ENCODE data around the gene GATA1. TPM values are rescaled to one million over a fixed set of nuclear protein-coding genes. Genes with fewer than 3 reads are reported as not detected.
"Not testable (repeated sequence)": the region's sequence is repeated elsewhere in the genome, so short reads cannot be mapped to it uniquely, and the experiment has no call there.

The GATA1 gene
- total RNA-seq, 1 donor from 2014 or later = 0.13 TPM

DNA sequence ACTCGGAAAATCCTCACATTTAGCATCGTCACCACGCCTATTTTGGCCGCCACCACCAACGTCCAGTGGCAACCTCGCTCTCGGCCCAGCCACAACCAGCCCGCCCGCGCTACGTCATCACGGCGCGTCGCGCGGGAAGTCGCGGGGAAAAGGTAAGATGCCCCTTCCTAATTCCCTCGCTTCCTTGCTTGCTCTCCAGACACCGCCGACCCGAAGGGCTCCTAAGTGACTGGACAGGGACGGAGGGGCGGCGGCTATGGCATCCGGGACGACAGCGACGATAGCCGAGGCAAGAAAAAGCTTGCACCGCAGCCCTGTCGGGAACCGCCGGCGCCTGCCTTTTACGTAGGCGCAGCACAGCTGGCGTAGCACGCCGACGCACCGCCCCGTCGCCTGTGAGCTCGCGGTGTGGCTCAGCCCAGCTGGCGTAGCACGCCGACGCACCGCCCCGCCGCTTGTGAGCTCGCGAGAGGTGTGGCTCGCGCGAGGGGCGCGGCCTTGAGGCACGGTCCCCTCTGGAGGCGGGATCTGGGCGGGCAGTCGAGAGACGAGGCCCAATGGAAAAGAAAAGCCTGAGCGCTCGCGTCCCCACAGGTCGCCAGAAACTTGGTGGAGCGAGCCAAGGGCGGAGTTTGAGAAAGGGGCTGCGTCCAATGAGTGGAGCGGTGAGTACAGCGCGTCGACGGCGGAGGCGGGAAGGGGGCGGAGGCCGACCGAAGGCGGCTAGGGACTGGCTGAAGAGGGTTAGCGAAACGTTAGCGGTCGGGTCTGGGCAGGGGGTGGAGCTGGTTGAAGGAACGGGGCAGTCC is 15.1 kb downstream of the GATA1 start, which contains the start of gene HDAC6:
Gene HDAC6, plus strand, starts transcription at position 788 of the 809 bp plus-strand sequence. CDS start 626 bp downstream, outside the sequence.
- peak; percentile 97 for ATAC-seq (ENCODE audit: poor library complexity)
- intact Hi-C loops (cut with DNase I) = loop anchor here (10.0 kb wide), 1 partner anchor 93 kb away; the partner anchor contains the start of genes PQBP1 and TIMM17B

DNA sequence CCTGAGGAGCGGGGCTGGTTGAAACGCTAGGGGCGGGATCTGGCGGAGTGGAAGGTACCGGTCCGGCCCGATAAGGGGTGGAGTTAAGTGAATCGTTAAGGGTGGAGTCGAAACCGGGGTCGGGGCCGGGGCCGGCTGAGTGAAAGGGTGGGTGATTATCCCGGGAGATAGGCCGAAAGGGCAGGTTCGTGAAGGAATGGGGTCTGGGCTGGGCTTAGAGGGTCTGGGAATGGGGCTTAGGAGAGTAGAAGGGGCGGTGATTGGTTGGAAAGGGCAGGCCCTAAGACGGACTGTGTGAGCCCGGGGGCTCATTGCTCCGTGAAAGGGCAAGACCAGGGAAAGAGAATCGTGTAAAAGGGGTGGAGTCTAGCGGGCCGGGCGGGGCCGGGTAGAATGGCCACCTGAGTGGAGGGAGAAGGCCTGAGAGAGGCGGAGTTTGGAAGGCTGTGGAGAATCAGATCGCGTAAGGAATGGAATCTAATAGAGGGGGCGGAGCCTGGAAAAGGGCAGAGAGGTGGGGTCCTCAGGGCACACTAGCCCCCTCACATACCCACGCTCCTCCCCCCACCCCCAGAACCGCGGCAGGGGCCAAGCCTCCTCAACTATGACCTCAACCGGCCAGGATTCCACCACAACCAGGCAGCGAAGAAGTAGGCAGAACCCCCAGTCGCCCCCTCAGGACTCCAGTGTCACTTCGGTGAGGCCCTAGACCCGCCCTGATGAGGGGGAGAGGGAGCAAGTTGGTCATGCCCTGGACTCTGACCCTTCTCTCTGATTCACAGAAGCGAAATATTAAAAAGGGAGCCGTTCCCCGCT is 15.9 kb downstream of the GATA1 start:
- DNase-seq = peak; percentile 88
- intact Hi-C loops (cut with DNase I) = loop anchor here (10.0 kb wide), 1 partner anchor 93 kb away; the partner anchor contains the start of genes PQBP1 and TIMM17B
- ATAC-seq (ENCODE audit: poor library complexity) = peak; percentile 67

More for the DNA sequence above, 15.1 kb downstream of the GATA1 start, which contains the start of gene HDAC6:
- peak; percentile 98 for DNase-seq

DNA sequence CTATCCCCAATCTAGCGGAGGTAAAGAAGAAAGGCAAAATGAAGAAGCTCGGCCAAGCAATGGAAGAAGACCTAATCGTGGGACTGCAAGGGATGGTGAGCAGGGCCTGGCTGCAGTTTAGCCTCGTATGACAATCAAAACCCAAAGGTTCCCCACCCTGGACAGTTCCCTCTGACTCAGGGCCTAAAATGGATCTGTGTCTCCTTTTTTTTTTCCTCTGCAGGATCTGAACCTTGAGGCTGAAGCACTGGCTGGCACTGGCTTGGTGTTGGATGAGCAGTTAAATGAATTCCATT is 16.5 kb downstream of the GATA1 start:
- intact Hi-C loops (cut with DNase I) = loop anchor here (10.0 kb wide), 1 partner anchor 92 kb away; the partner anchor contains the start of genes PQBP1 and TIMM17B
- no peak for ATAC-seq (ENCODE audit: poor library complexity)

DNA sequence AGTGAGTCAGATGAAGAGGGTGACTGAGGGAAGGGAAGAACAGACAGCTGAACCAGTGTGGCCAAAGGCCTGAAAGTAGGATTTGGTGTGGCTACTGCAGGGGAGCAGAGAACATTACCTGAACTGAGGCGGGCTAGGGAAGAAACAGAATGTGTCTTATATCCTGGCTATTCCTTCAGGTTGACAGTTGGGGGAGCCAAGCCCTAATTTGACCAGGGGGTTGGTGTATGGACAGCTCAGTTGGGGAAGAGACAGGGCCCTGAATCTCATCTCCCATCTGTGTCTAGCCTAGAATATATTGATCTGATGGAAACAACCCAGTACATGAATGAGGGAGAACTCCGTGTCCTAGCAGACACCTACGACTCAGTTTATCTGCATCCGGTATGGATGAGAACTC is 19.7 kb downstream of the GATA1 start:
- ATAC-seq (ENCODE audit: poor library complexity) (no peak), DNase-seq (no peak)
- intact Hi-C loops (cut with DNase I) = loop anchor here (10.0 kb wide), 1 partner anchor 89 kb away; the partner anchor contains the start of genes PQBP1 and TIMM17B

More for the DNA sequence above, 16.5 kb downstream of the GATA1 start:
- no peak for DNase-seq

DNA sequence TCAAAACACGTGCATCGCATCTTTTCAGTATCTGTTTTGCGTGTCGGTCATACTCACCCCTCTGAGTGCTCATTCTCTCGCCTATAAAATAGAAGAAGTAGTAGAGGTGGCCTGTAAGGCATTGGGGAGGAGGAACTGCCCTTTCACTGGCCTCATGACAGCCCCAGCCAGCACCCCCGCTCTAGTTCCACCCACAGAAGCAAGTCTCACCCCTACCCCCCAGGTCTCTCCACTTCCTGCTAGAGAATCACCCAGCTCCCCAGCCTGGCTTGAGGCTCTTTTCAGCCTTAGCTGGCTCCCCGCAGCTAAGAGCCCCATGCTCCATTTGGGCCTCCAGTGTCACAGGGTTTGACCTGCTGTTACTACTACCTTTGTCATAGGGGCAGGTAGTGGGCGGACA is 27.3 kb downstream of the GATA1 start:
- ATAC-seq (ENCODE audit: poor library complexity) (no peak), DNase-seq (no peak)
- intact Hi-C loops (cut with DNase I) = no loop called here

DNA sequence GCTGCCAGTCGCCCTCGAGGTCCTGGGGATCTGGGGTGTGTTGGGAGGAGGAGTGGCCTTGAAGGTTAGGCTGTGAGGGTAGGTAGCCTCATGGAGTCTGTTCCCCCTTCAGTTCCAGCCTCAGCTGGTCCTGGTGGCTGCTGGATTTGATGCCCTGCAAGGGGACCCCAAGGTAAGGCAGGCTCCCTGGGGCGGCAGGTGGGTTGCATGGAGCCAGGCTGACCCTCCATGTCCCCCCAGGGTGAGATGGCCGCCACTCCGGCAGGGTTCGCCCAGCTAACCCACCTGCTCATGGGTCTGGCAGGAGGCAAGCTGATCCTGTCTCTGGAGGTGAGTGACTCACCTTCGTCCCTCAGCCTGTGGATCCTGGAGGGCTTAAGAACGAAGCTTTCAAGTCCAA is 28.3 kb downstream of the GATA1 start:
- intact Hi-C loops (cut with DNase I) = no loop called here
- DNase-seq (no peak), ATAC-seq (ENCODE audit: poor library complexity) (no peak)

DNA sequence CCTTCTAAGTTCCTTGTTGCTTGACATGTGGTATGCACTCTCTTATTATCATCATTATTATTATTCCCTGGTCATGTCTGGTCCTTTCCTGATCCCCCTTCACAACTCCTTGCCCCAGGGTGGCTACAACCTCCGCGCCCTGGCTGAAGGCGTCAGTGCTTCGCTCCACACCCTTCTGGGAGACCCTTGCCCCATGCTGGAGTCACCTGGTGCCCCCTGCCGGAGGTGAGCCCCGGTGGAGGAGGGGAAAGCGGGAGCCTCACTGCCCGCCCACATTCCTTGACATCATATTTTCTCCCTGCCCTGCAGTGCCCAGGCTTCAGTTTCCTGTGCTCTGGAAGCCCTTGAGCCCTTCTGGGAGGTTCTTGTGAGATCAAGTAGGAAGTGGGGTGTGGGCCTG is 28.9 kb downstream of the GATA1 start:
- DNase-seq (no peak), ATAC-seq (ENCODE audit: poor library complexity) (no peak)
- intact Hi-C loops (cut with DNase I) = no loop called here

DNA sequence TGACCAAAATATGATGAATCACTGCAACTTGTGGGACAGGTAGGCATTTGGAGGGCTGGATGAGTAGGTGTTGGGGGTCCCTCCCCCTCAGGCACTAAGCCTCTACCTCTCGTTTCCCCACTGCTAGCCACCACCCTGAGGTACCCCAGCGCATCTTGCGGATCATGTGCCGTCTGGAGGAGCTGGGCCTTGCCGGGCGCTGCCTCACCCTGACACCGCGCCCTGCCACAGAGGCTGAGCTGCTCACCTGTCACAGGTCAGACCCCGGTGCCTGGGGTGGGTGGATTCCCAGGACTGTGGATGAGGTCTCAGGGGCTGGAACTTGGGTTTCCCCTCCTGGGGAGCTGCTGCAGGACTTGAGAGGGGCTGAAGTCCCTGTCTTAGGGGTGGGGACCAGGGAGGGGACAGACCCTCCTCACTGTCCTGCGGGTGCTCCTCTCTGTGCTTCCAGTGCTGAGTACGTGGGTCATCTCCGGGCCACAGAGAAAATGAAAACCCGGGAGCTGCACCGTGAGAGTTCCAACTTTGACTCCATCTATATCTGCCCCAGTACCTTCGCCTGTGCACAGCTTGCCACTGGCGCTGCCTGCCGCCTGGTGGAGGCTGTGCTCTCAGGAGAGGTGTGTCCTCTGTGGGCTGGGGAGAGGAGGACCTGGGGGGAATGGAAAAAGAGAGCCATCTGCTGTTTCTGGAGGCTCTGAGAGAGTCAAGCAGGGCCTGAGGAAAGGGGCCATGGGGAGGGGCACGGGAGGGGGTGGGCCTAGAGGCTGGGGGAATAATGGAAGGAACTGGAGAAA is 29.8 kb downstream of the GATA1 start:
- ATAC-seq (ENCODE audit: poor library complexity) (no peak), DNase-seq (no peak)
- intact Hi-C loops (cut with DNase I) = no loop called here

DNA sequence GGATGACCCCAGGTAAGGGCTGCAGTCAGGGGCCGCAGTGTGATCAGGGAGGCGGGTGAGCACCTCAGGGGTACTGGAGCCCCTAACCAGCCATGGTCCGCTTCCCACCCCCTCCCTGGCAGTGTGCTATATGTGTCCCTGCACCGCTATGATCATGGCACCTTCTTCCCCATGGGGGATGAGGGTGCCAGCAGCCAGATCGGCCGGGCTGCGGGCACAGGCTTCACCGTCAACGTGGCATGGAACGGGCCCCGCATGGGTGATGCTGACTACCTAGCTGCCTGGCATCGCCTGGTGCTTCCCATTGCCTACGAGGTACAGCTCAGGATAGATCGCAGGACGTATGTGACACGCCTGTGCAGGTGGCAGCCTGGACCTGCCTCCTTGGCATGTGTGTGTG is 31.7 kb downstream of the GATA1 start:
- ATAC-seq (ENCODE audit: poor library complexity) = no peak
- DNase-seq = no peak
- intact Hi-C loops (cut with DNase I) = no loop called here

DNA sequence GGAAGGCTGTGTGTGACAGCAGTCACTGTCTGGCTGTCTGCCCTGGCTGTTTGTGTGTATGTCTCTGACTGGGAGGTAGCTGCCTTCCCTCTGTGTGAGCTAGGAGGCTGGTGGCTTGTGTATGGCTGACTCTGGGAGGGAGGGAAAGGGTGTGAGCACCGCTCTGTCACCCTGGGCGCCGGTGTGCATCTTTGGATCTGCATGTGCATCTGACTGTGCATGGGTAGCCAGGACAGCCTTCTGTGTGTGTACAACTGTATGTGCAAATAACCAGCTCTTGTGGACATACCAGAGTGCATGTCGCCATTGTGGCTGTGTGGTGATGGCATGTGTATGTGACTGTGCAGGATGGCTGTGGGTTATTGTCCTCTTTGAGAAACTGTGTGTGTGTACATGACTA is 32.5 kb downstream of the GATA1 start:
- DNase-seq (no peak), ATAC-seq (ENCODE audit: poor library complexity) (no peak)
- intact Hi-C loops (cut with DNase I) = no loop called here

DNA sequence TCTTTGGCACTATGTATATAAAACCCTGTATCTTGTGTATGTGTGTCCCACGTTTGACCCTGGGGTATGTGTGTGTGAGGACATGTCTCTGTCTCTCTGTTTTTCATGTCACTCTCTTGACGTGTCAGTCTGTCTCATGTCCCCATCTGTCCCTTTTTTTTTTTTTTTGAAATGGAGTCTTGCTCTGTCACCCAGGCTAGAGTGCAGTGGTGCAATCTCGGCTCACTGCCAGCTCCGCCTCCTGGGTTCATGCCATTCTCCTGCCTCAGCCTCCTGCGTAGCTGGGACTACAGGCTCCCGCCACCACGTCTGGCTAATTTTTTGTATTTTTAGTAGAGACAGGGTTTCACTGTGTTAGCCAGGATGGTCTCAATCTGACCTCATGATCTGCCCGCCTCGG is 33.0 kb downstream of the GATA1 start:
- DNase-seq; intact Hi-C loops (cut with DNase I); ATAC-seq (ENCODE audit: poor library complexity): not testable (repeated sequence)

DNA sequence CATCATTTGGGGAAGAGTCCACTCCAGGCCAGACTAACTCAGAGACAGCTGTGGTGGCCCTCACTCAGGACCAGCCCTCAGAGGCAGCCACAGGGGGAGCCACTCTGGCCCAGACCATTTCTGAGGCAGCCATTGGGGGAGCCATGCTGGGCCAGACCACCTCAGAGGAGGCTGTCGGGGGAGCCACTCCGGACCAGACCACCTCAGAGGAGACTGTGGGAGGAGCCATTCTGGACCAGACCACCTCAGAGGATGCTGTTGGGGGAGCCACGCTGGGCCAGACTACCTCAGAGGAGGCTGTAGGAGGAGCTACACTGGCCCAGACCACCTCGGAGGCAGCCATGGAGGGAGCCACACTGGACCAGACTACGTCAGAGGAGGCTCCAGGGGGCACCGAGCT is 36.7 kb downstream of the GATA1 start:
- intact Hi-C loops (cut with DNase I) = no loop called here
- DNase-seq = no peak
- ATAC-seq (ENCODE audit: poor library complexity) = no peak

DNA sequence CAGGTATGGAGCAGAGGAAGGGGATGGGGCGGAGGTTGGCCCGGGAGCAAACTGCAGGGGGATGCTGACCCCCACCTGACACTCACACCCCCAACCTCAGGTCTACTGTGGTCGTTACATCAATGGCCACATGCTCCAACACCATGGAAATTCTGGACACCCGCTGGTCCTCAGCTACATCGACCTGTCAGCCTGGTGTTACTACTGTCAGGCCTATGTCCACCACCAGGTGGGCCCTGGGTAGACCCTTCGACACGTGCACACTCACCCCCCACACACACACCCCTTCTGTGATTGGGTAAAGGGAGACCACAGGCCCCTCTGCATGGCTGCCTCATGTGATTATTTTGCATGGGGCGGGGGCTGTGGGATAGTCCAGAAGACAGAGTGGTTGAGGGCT is 37.7 kb downstream of the GATA1 start:
- ATAC-seq (ENCODE audit: poor library complexity) (no peak), DNase-seq (no peak)
- intact Hi-C loops (cut with DNase I) = no loop called here

DNA sequence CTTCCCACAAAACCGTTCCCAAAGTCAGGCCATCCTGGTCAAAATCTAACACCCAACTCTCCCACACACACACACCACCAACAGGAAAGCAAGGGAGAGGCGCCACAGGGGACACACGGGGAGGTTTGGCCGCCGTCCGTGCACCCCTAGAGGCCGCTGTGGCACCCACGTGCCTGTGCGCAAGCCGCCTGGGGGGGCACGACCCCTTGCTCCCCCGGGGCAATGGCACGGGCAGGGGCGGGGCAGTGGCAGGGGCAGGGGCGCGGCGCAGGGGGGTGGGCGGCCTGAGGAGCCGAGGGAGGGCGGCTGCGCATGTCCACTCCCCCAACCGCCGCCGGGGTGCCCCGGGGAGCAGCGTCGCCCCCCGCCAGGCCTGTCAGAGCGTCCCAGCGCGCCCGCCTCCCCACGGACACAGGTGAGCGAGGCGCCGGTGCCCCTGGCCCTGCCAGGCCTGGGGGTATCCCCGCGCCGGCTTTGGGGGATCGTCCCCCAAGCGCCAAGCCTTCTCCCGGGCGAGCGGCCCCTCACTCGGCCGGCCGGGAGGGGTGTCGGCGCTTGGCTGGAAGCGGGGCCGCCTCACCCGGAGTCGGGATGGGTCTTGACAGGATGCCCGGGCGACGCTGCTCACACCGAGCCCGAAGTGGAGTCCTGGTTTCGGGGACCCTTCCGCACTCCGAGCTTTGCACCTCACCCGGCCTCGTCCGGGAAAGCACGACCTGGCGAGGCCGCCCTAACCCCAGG is 39.9 kb downstream of the GATA1 start, which contains the start of gene ERAS:
Gene ERAS, plus strand, starts transcription at position 379 of the 741 bp plus-strand sequence. CDS start 2,611 bp downstream, outside the sequence.
- DNase-seq (no peak), ATAC-seq (ENCODE audit: poor library complexity) (no peak)
- intact Hi-C loops (cut with DNase I) = no loop called here

DNA sequence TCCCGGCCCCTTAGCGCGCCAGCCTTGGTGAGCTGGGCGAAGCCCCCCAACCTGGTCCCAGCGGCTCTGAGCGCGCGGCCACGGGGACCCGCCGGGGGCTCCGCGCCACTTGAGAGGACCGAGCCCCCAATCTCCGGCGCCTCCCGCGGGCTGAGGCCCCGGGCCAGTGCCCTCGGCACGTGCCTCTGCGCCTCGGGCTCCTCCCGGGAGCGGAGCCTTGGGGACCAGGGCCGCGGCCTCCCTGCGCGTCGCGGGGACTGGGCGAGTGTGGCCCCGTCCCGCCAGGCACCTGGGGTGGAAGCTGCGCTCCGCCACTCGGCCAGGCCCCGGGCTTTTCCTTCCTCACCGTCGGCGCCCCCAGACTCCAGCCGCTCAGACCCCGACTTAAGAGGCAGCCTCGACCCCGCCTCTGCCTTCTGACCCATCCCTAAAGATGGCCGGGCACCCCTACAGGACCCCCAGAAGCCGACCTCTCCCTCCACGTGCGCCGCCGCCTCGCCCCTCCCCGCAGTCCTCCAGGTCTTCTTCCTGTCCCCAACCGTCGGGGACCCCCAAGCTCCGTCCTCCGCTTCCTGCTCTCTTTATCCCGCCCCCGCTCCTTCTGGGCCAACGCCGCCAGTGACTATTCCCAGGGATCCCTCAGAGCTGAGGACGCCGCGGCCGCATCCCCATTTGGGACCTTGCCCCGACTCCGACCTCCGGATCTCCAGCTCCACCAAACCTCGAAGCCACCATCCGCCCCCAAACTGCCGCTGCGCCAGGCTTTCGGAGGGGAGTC is 40.7 kb downstream of the GATA1 start:
- ATAC-seq (ENCODE audit: poor library complexity) (no peak), DNase-seq (no peak)
- intact Hi-C loops (cut with DNase I) = no loop called here

DNA sequence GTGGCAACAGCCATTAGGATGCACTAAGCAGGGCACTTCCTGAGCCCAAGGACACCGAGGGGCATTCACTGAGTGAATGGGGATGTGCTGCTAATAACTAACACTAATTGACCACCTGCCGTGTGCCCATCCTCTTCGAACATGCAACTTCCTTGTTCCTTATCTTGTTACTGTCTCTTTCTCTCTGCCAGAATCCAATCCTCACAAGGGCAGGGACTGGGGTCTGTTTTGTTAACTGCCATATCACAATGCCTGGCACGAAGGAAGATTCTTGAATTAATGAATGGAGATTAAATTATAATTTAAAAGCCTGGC is 41.2 kb downstream of the GATA1 start:
- intact Hi-C loops (cut with DNase I) = no loop called here
- no peak for ATAC-seq (ENCODE audit: poor library complexity)

DNA sequence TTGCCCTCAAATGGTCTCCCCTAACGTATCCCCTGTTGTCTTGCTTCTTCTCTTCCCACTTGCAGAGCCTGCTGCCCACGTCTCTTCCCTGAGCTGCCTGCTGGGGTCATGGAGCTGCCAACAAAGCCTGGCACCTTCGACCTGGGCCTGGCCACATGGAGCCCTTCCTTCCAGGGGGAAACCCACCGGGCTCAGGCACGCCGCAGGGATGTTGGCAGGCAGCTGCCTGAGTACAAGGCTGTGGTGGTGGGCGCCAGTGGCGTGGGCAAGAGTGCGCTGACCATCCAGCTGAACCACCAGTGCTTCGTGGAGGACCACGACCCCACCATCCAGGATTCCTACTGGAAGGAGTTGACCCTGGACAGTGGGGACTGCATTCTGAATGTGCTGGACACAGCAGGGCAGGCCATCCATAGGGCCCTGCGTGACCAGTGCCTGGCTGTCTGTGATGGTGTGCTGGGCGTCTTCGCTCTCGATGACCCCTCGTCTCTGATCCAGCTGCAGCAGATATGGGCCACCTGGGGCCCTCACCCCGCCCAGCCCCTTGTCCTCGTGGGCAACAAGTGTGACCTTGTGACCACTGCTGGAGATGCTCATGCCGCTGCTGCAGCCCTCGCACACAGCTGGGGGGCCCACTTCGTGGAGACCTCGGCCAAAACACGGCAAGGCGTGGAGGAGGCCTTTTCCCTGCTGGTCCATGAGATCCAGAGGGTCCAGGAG is 42.8 kb downstream of the GATA1 start:
- intact Hi-C loops (cut with DNase I) = no loop called here
- DNase-seq (no peak), ATAC-seq (ENCODE audit: poor library complexity) (no peak)

More for the DNA sequence above, 41.2 kb downstream of the GATA1 start:
- no peak for DNase-seq

All from Right ventricle myocardium superior (tissue), 1 donor.